Measurements from ENCODE around the gene CRYBG3.

CRYBG3 gene

DNA sequence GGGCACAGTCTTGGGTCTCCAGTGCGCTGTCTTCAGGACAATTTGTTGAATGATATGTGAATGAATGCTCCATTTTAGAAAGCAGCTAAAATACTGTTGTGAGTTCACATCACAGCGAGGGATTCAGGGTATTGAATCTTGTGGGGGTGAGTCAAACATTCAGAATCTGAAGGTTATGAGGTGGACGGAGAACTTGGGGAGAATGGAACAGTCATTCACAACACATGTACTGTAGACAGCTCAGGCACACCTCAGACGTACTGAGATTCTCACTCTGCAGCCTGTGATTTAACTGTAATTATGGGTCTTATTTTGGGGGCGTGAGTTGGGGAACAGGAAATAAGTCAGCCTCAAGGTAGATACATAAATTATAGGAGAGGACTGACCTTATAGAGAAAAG is 13.9 kb downstream of the CRYBG3 start:
- DNase-seq (ENCODE audit: low read depth in 2 of 2) = no peak

DNA sequence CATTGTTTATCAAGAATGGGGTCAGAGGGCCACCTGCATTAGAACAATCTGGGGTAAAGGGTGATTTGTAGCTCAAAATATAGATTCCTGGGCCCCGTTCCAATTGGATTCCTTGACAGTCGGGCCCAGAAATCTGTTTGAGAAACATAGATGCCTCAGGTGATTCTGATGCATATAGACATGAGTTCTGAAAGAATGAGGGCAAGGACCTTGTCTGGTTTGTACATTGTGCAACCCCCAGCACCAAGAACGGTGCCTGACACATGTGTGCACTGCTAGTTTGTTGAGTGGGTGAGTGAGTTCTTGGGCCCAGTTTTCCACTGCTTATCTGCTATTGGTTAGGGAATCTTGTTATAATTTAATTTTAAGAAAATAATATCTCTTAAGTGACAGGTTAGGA is 16.6 kb downstream of the CRYBG3 start:
- no peak for DNase-seq (ENCODE audit: low read depth in 2 of 2)

GRCh38 chr3:97839944-97840343 is 18.1 kb downstream of the CRYBG3 start:
- DNase-seq (ENCODE audit: low read depth in 2 of 2) = no peak

- no peak for DNase-seq (ENCODE audit: low read depth in 2 of 2)
Measured at GRCh38 chr3:97841304-97841703, 19.5 kb downstream of the CRYBG3 start.

GRCh38 chr3:97841956-97842355 is 20.1 kb downstream of the CRYBG3 start:
- DNase-seq (ENCODE audit: low read depth in 2 of 2) = no peak

DNA sequence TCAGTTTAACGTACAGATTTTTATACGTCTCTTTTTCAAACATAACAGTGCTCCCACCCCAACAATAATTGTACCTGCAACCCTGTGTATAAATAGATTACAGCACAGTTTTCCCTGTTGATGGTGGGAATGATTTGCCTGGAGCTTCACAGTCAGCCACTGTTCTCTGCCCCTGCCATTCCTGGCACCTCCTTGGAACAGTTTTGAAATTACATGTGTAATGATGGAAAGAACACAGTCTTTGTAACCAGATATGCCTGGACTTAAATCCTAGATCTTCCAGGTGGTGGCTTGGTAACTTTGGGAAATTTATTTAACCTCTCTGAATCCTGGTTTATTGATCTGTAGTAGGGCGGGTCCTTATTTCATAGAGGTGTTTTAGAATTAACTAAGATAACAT is 27.0 kb downstream of the CRYBG3 start:
- no peak for DNase-seq (ENCODE audit: low read depth in 2 of 2)

DNA sequence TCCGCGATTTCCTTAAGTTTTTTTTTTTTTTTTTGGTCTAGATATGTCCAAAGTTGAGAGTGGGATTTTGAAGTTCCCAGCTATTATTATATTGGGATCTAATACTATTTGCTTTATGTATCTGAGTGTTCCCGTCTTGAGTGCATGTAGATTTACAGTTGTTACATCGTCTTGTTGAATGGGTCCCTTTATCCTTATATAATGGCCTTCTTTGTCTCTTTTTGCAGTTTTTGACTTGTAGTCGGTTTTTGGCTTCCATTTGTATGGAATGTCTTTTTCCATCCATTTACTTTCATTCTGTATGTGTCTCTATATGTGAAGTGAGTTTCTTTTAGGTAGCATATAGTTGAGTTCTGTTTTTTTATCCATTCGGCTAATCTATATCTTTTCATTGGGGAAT is 35.6 kb downstream of the CRYBG3 start:
- no peak for DNase-seq (ENCODE audit: low read depth in 2 of 2)

GRCh38 chr3:97860364-97860763 is 38.6 kb downstream of the CRYBG3 start:
- DNase-seq (ENCODE audit: low read depth in 2 of 2) = no peak

DNA sequence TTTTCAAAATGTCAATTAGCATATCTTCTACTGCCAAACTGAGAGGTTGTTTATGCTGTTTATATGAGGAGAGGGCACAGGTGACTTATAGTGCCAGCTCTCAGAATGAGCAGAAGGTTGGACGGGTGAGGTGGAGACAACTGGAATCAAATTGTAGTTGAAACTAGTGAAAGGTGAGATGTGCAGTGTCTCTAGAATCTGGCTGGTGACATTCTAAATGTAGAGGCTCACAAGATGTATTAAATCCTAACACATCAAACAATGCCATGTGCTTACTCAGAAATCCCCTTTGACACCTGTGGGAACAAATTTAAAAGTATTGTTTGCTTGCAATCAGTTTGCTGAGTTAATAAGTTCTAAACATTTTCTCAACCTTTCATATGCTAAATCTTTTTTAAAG is 40.8 kb downstream of the CRYBG3 start:
- DNase-seq (ENCODE audit: low read depth in 2 of 2) = no peak

GRCh38 chr3:97863031-97863430 is 41.2 kb downstream of the CRYBG3 start:
- DNase-seq (ENCODE audit: low read depth in 2 of 2) = no peak

DNA sequence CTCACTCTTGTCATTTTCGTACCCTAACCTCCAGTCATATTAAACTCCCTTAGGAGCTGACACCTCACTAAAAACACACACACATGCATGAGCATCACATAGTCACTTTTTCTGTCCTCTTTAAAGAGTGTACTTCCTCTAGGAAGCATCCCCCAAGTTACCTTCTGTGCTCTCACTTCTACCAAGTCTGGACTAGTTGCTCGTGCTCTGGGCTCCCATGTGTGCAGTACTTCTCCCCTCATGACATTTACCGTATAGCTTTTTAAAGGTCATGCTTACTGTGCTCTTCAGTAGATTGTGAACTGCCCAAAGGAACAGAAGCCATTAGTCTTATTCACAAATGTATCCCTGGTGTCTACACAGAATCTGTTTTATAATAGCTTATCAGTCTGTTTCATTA is 42.0 kb downstream of the CRYBG3 start:
- DNase-seq (ENCODE audit: low read depth in 2 of 2) = no peak

GRCh38 chr3:97871186-97871585 is 49.4 kb downstream of the CRYBG3 start:
- DNase-seq (ENCODE audit: low read depth in 2 of 2) = no peak

DNA sequence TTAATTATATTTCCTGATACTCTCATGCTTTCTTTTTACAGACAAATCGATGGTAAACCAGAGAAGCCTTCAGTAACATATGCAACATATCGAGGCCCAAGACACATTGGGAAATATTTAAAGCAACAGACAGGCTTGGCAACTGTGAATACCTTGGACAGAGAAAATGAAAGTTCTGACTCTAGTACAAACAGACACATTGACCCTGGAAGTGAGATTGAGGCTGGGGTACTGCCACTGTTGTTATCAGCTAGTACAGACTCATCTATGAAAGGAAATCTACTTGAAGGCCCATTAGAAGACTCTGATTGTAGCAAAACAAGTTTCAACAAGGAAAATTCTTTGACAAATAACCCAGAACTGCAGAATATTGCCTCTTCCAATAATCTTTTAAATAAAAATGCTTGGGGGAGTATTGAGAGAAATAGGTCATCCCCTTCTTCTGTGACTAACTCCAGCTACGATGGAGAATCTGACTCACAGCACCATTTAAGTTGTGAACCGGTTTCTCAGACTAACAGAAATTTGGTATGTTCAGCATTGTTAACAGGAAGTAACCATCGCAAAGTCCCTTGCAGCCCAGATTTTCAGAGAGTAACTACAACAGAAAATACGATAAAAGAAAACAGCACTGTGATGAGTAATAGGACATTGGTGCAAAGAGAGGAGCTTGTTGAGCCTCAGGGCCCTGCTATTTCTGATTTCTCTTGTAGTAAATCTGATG is 50.2 kb downstream of the CRYBG3 start:
- DNase-seq (ENCODE audit: low read depth in 2 of 2) = peak in 1 of 2 donors; percentile 37

GRCh38 chr3:97872525-97873042 is 50.8 kb downstream of the CRYBG3 start:
- DNase-seq (ENCODE audit: low read depth in 2 of 2) = no peak

GRCh38 chr3:97880267-97880666 is 58.5 kb downstream of the CRYBG3 start:
- no peak for DNase-seq (ENCODE audit: low read depth in 2 of 2)

- DNase-seq (ENCODE audit: low read depth in 2 of 2) = no peak
Measured at GRCh38 chr3:97882975-97883598, 61.3 kb downstream of the CRYBG3 start.

DNA sequence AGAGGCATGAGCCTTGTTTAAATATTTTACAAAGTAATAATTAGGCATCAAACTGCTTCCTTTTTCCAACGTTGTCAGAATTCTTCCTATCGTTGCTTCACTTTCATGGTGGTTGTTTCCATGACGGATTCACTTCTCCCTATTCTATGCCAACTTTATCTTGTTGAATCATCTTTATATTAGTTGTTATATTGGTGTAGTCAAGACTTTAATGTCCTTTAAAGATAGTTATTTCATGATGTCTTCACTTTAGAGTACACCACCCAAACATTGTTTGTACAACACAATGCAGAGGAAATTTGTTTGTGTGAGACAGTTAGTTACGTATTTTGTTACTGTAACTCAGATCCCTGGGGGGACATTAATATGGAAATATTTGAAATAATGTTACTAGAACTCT is 61.9 kb downstream of the CRYBG3 start:
- DNase-seq (ENCODE audit: low read depth in 2 of 2) = no peak

DNA sequence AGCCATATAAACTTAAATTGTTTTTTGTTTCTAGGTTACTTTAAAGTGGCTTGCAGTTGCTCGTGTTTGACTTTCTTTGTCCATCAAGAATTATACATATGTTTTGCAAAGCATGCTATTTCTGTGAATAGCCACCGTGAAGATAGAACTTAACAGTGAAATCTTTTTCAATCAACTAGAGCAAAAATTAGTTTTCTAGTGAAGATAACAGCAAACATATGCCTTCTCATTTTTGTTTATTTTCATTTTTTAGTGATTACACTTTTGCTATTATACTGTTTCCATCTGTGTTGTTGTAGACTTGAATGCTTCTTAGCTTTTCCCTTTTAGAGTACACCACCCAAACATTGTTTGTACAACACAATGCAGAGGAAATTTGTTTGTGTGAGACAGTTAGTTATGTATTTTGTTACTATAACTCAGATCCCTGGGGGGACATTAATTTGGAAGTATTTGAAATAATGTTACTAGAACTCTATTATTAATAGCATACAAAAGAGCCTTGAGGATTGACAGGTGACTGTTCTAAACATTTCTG is 62.8 kb downstream of the CRYBG3 start:
- no peak for DNase-seq (ENCODE audit: low read depth in 2 of 2)

DNA sequence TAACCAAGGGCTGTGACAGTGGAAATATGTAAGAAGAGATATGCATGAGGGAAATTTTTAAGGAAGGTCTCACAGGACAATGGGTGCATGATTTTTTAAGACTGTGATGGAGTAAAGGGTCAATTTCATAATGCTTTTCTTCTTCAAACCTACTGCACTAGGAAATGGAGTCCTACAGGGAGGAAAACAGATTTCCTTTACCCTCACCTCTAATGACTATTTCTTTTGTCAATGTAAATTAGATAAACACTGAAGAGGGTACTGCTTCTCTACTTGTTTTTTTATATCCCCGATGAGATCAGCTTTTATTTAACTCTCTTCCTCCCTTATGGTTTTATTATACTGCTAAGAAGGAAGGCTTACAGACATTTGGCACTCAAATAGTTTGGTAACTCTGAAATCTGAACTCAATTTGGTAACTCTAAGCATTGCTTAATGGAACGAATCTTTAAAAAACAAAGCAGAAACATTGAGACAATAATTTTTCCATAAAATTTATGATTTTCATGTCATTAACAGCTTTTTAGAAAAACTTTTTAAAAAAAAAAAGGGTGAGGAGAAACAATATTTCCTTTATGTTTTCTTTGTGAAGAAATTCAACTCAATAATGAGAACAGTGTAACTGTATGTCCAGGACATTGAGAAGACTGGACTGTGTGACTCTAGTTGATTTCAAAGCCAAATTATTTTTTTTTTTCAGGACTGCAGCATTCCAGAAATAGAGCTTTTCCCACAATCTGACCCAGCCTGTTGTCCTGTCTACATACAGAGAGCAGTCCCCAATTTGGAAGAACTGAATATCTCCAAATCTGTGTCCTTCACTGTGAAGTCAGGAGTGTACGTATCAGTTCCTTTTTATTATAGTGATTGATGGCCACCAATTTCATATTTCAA is 64.4 kb downstream of the CRYBG3 start:
- DNase-seq (ENCODE audit: low read depth in 2 of 2) = no peak

GRCh38 chr3:97889814-97890213 is 68.0 kb downstream of the CRYBG3 start:
- DNase-seq (ENCODE audit: low read depth in 2 of 2) = no peak

GRCh38 chr3:97892852-97893251 is 71.0 kb downstream of the CRYBG3 start:
- no peak for DNase-seq (ENCODE audit: low read depth in 2 of 2)

- no peak for DNase-seq (ENCODE audit: low read depth in 2 of 2)
Measured at GRCh38 chr3:97895216-97895615, 73.4 kb downstream of the CRYBG3 start.

All from stimulated activated CD4-positive, alpha-beta T cell treated with anti-CD3 and anti-CD28 coated beads, Interleukin-1b, Interleukin-23, amount 100 ng/mL, for 4 hours (primary cell).